RPMI7951 (cell line): ENCODE measurements around the gene TMEFF1. TPM values are rescaled to one million over a fixed set of nuclear protein-coding genes. Genes with fewer than 3 reads are reported as not detected.

Experiments
- DNase-seq: peaks from one replicate; pipeline ENCODE4 v3.0.0-alpha.2; 2012; ENCODE audit warnings: low read depth
- total RNA-seq: library from RNA; depleted of rRNA; stranded (reverse); fragments of >200 nt; shearing (Covaris generic); gene quantifications from 2 replicates; pipeline ENCODE4 v1.2.3, GENCODE V29; 2014

The TMEFF1 gene
- total RNA-seq, 1 experiment from 2014 or later, result 0.48 TPM

- no peak for DNase-seq
These were observed 25.9 kb upstream of the TMEFF1 start for GRCh38 chr9:100447041-100447440.

- no peak for DNase-seq
These were observed 24.7 kb upstream of the TMEFF1 start for GRCh38 chr9:100448266-100448665.

- no peak for DNase-seq
These were observed 23.5 kb upstream of the TMEFF1 start for GRCh38 chr9:100449420-100449819.

- DNase-seq, result no peak
These were observed 20.1 kb upstream of the TMEFF1 start for GRCh38 chr9:100452894-100453293.

- no peak for DNase-seq
These were observed 17.5 kb upstream of the TMEFF1 start for GRCh38 chr9:100455470-100455869.

GRCh38 chr9:100457517-100457916, 15.4 kb upstream of the TMEFF1 start:
- DNase-seq, result no peak

- no peak for DNase-seq
These were observed 13.0 kb upstream of the TMEFF1 start for GRCh38 chr9:100459963-100460362.

- no peak for DNase-seq
These were observed 7.7 kb upstream of the TMEFF1 start for GRCh38 chr9:100465274-100465673.

GRCh38 chr9:100465761-100466160, 7.2 kb upstream of the TMEFF1 start:
- no peak for DNase-seq

- DNase-seq, result no peak
These were observed 6.6 kb upstream of the TMEFF1 start for GRCh38 chr9:100466171-100466828.

- no peak for DNase-seq
These were observed 6.1 kb upstream of the TMEFF1 start for GRCh38 chr9:100466829-100467221.

GRCh38 chr9:100468041-100468440, 4.9 kb upstream of the TMEFF1 start:
- DNase-seq, result no peak

- no peak for DNase-seq
These were observed 681 bp upstream of the TMEFF1 start for GRCh38 chr9:100472268-100472667.

GRCh38 chr9:100473276-100474081, 530 bp downstream of the TMEFF1 start:
- peak; percentile 40 for DNase-seq

- no peak for DNase-seq
These were observed 1.4 kb downstream of the TMEFF1 start for GRCh38 chr9:100474082-100474923.

- no peak for DNase-seq
These were observed 2.0 kb downstream of the TMEFF1 start for GRCh38 chr9:100474924-100475276.

- no peak for DNase-seq
These were observed 4.3 kb downstream of the TMEFF1 start for GRCh38 chr9:100477241-100477640.

- no peak for DNase-seq
These were observed 5.2 kb downstream of the TMEFF1 start for GRCh38 chr9:100478192-100478591.

GRCh38 chr9:100479820-100480219, 6.9 kb downstream of the TMEFF1 start:
- no peak for DNase-seq

- DNase-seq, result no peak
These were observed 12.2 kb downstream of the TMEFF1 start for GRCh38 chr9:100485196-100485595.

GRCh38 chr9:100486479-100487176, 13.7 kb downstream of the TMEFF1 start:
- no peak for DNase-seq

- DNase-seq, result no peak
These were observed 15.2 kb downstream of the TMEFF1 start for GRCh38 chr9:100488177-100488576.
